ENCODE measurements around the gene ZC3H8.

DNA sequence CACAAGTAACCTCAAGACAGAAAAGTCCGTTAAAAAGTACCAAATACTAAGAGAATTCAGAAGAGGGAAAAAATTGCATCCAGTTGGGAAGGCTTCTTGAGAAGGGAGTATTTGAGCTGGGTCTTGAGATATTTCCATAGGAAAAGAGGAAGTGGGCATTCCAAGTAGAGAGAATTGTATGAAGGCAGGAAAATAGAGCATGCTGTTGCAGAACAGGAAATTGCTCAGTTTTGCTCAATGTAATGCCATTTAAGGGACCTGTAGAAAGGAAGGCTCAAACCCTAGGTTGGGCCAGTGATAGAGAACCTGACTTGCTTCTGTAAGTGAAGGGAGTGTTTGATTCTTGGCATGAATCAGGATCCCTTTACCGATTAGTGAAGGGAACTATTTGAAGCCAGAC is 1.0 kb upstream of the ZC3H8 start:
- TF ChIP-seq EZH2 (IDR thresholded peaks at IDR 0.05), result no peak
- no peak for TF ChIP-seq POLR2AphosphoS5 (IDR thresholded peaks at IDR 0.05; ENCODE audit: borderline replicate concordance, low read depth, low read length)
